GM10847 (cell line): ENCODE data around the gene GNAL.

Experiments
- POLR2A ChIP-seq: IDR thresholded peaks from 2 replicates; pipeline ENCODE4 v1.6.1; 2011; ENCODE audit not compliant: insufficient read length; ENCODE audit errors: extremely low read depth

GNAL gene

DNA sequence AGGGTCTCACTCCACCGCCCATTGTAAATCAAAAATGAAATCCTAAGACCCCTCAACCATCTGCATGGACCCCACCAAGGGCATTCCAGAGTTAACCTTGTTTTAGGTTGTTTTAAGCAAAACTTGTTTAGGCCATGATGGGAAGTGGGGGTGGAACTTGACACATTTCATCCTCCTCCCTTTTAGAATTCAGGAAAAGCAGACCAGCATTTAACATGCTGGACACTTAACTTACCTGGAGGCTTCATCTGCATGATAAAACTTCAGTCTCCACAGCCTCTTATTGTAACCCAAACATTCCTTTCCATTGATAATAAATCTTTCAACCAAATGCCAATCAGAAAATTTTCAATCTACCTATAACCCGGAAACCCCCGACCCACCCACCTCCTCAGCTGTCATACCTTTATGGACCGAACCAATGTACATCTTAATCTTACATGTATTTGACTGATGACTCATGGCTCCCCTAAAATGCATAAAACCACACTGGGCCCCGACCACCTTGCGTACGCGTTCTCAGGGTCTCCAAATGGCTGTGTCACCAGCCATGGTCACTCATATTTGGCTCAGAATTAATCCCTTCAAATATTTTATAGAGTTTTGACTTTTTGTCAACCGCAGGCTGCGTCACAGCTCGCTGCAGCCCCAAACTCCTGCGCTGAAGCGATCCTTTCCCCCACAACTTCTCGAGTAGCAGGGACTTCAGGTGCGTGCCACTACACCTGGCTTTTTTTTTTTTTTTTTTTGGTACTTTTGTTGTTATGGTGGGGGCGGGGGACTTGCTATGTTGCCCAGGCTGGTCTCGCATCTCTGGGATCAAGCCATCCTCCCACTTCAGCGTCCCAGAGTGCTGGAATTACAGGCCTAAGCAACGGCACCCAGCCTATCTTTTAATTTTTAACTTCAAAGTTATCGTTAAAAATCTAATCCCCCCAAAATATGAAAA lies 218.1 kb downstream of the GNAL start:
- no peak for TF ChIP-seq POLR2A

DNA sequence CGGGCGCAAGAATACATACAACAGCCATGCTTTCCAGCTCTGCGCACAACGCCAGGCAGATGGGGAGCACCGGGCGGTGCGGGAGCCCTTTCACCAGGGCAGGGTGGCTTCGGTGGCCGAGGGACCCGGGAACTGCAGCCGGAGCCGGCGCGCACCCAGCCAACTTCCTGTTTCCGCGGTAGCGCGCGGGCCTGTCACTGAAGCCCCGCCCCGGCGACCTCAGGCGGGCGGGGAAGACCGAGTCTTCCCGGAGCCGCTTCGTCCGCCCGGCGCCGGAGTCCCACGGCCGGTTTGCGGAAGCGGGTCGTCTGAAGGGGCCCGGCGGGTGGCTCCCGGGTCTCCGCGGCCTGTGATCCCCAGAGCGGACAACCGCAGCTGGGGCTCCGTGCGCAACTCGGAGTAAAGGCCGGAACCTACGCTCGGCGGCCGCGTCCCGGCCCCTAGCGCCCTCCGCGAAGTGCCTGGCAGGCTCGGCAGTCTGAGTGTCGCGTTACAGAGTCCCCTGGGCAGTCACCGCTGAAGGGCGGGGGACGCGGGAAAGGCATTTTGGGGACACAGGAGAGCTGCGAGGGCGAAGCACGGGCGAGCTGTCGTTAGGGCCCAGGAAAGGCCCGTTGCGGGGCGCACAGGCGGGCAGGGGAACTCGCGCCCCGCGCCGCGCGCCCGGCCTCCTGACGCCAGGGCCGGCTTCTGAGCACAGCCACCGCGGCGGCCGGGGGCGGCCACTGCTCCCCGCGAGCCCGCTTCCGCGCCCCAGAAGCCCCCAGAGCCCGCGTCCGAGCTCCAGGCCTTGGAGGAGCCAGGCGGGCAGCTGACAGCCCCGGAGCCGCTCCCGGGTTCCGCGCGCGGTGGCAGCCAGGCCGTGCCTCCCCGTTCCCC lies 219.4 kb downstream of the GNAL start, which contains the start of gene MPPE1:
Gene MPPE1 (minus strand): TSS at position 136 of the 879 bp plus-strand sequence. CDS start 11,053 bp downstream, outside the sequence.
- TF ChIP-seq POLR2A: peak; percentile 78

DNA sequence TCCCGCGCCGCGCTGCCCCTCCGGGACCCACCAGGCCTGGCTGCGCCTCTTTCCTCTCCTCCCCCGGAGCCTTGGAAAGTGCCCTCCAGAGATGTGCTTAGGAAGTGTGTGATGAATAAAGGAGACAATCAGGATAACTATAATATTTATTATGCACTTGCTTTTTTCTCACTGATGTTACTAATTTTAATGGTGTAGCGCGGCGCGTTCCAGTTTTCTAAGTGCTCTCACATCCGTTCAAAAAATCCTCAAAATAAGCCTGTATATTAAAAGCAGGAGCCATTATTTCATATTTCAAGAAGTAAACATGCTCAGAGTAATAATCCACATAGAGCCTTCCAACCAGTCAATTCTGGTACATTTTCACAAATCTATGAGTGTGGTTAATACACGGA lies 220.0 kb downstream of the GNAL start:
- no peak for TF ChIP-seq POLR2A

DNA sequence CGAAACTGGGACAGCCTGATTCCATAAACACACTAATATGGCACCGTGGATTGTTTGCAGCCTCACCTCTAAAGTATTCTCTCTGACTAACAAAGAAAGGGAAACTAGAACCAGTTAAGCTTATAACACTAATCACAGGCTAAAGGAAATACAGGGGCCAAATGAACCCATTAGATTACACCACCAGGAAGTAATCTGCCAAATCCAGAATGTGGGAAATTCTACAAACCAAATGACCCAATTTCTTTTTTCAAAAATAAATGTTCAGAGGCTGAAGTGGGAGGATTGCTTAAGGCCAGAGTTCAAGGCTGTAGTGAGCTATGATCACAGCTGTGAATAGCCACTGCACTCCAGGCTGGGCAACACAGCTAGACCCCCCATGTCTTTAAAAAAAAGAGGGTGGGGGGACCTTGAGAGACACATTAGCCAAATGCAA lies 220.5 kb downstream of the GNAL start:
- TF ChIP-seq POLR2A: no peak

DNA sequence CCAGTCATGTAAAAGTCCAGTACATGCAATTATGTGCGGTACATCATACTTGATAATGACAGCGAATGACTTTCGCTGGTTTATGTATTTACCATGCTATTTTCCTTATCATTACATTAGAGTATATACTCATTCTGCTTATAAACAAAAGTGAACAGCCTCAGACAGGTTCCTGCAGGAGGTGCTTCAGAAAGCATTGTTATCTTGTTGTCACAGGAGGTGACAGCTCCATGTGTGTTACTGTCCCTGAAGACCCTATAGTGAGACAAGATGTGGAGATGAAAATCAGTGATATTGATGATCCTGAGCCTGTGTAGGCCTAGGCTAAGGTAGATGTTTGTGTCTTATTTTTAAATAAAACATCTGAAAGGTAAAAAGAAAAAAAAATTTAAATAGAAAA lies 234.4 kb downstream of the GNAL start:
- TF ChIP-seq POLR2A: no peak

DNA sequence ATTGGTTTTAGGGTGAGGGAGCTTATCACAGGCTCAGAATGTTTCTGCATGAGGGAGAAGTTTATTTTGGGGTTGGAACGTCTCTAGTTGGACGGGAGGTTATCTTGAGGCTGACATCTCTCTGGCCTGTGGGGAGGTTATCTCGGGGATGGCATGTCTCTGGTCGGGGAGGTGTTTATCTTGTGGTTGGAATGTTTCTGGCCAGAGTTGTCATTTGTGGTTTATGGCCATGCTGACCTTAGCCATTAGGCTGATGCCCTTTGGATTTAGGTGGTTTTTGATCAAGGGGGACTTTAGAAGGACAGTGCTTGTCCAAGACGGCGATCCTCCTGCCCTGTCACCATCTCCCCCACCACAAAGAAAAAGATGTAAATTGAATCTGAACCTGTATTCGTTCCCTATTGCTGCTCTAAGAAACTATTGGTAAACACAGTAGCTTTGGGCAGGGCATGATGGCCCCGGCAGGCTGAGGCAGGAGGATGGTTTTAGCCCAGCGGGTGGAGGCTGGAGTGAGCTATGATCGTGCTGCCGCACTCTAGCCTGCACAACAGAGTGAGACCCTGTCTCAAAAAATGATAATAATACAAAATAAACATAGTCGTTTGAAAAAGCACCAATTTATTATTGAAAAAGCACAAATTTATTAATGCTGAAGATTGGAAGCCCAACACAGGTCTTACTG lies 236.9 kb downstream of the GNAL start:
- no peak for TF ChIP-seq POLR2A

DNA sequence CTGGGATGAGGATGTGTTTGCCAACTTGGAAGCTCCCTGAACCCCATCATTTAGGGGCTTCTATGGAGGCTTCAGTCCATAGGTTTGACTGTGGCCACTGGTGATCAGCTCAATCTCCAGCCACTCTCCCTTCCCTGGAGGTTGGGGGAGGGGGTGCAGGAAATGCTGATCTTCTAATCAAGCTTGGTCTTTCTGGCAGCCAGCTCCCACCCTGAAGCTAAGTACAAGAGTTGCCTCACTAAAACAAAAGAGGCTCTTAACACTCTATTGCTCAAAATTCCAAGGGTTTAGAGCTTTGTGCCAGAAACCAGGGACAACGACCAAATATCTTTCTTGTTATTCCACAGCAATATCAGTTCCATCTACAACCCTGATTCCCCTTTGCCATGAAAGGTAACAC lies 238.4 kb downstream of the GNAL start:
- TF ChIP-seq POLR2A: no peak

DNA sequence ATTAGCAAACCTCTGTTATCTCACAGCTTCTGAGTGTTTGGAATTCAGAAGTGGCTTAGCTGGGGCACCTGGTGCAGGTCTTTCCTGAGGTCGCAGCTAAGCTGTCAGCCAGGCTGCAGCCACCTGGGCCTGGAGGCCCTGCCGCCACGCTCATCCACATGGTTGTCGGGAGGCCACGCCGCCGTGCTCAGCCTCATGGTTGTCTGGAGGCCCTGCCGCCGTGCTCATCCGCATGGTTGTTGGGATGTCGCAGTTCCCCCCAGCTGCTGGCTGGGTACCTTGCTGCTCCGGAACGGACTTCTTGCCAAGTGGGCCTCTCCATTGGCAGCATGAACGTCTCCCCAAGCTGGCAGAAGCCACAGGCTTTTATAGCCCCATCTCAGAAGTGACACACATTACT lies 243.3 kb downstream of the GNAL start:
- no peak for TF ChIP-seq POLR2A
